Measurements from ENCODE around the gene MUCL1. TPM values are rescaled to one million over a fixed set of nuclear protein-coding genes. Genes with fewer than 3 reads are reported as not detected.

The MUCL1 gene
- total and polyA plus RNA-seq, 2 donors (not counting 3 experiments of a cell fraction or from before 2014, with no cell fraction given): not detected

DNA sequence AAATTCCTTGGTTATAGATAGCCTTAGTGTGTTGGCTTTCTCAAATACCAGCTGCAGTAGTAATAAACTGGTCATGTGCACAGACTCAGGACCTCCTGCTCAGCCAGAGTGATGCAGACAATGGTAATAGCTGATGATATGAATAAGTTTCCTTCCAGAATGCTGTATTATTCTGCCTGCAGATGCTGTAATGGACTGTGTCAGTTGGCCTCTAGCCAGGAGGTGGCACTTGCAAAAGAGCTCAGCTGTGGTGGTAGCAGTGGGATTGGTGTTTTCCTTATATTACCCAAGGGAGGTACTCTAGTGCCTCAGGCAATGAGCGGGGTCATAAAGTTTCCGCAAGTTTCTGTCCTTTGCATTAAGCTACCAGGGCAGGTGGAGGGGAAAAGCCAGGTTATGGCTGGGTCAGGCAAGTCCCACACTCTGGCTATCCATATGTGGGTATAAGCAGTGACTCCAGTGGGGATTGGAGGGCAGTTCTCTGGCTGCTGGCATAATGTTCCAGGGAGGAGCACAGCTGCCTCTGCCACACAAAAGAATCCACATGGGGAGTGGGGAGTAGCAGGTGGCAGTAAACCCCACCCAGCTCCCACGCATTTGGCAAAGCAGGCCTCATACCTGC is 14.0 kb upstream of the MUCL1 start:
- dilution Hi-C loops (cut with MboI; ENCODE audit: extremely low pct_ligation_motif_present, low sequenced_read_pairs) (no loop called here), intact Hi-C loops (cut with micrococcal nuclease) (no loop called here)
- H3K4me2 ChIP-seq (ENCODE audit: insufficient read depth, low read length): no peak overlapping the region
- no peaks in the 10 kb centered on the region for H3K36me3 ChIP-seq (ENCODE audit: control insufficient read depth in 2 of 2, extremely low read depth in 1 of 2, insufficient read depth in 2 of 2, low read length in 2 of 2)
- CTCF ChIA-PET: no interaction called here
- H3K4me3 ChIP-seq (replicated peaks in 1 of 3; ENCODE audit: insufficient read depth in 1 of 3, low read depth in 1 of 3, low read length in 3 of 3): no peak overlapping the region
- TF ChIP-seq POLR2AphosphoS5 (IDR thresholded peaks at IDR 0.05; ENCODE audit: insufficient read depth, low read depth, low read length) (no peak), FOS (IDR thresholded peaks at IDR 0.05; ENCODE audit: borderline replicate concordance, insufficient read depth, low read length) (no peak), POLR2A (IDR thresholded peaks at IDR 0.05; ENCODE audit: low read depth, low read length) (no peak), EZH2 (IDR thresholded peaks at IDR 0.05; ENCODE audit: borderline replicate concordance, low read depth, low read length, severe bottlenecking) (no peak), JUN (IDR thresholded peaks at IDR 0.05; ENCODE audit: borderline replicate concordance, insufficient read depth, insufficient read length, low read depth) (no peak), MYC (IDR thresholded peaks at IDR 0.05; ENCODE audit: low read depth, low read length) (no peak), GATA2 (IDR thresholded peaks at IDR 0.05; ENCODE audit: insufficient read depth, insufficient read length, low read depth, low read length) (no peak)
- TF ChIP-seq, protein P1, sequence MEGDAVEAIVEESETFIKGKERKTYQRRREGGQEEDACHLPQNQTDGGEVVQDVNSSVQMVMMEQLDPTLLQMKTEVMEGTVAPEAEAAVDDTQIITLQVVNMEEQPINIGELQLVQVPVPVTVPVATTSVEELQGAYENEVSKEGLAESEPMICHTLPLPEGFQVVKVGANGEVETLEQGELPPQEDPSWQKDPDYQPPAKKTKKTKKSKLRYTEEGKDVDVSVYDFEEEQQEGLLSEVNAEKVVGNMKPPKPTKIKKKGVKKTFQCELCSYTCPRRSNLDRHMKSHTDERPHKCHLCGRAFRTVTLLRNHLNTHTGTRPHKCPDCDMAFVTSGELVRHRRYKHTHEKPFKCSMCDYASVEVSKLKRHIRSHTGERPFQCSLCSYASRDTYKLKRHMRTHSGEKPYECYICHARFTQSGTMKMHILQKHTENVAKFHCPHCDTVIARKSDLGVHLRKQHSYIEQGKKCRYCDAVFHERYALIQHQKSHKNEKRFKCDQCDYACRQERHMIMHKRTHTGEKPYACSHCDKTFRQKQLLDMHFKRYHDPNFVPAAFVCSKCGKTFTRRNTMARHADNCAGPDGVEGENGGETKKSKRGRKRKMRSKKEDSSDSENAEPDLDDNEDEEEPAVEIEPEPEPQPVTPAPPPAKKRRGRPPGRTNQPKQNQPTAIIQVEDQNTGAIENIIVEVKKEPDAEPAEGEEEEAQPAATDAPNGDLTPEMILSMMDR (IDR thresholded peaks at IDR 0.05; ENCODE audit: extremely low read depth in 1 of 2, insufficient read depth in 1 of 2, low read depth in 1 of 2, low read length in 2 of 2): no peak
- TF ChIP-seq, protein P2, sequence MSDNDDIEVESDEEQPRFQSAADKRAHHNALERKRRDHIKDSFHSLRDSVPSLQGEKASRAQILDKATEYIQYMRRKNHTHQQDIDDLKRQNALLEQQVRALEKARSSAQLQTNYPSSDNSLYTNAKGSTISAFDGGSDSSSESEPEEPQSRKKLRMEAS (IDR thresholded peaks at IDR 0.05; ENCODE audit: insufficient read depth, insufficient read length): no peak
- no peaks in the 10 kb centered on the region for H3K9me3 ChIP-seq (replicated peaks; ENCODE audit: control insufficient read depth, insufficient read depth, low read length)
- DNase-seq (ENCODE audit: low read depth, low spot score): no peak
- no peaks in the 10 kb centered on the region for H3K79me2 ChIP-seq (ENCODE audit: control insufficient read depth, insufficient read depth, low read length)
- no peak overlapping the region for H3K9ac ChIP-seq (replicated peaks; ENCODE audit: extremely low read depth, insufficient read depth, low read length)
- no peaks in the 10 kb centered on the region for H3K27me3 ChIP-seq (ENCODE audit: control insufficient read depth in 2 of 2, insufficient read depth in 2 of 2, low read length in 2 of 2)
- H3K27ac ChIP-seq (ENCODE audit: insufficient read depth, low read depth, low read length): no peak overlapping the region
- H2AFZ ChIP-seq (ENCODE audit: low read depth, low read length): no peak overlapping the region
- POLR2A ChIA-PET: no interaction called here
- H3K9me1 ChIP-seq (replicated peaks; ENCODE audit: control insufficient read depth, extremely low read depth, insufficient read depth, low read length): no peaks in the 10 kb centered on the region
- BruUV-seq (replicated peaks): no TSS peak
- FAIRE-seq: no peak
- no peaks in the 10 kb centered on the region for H4K20me1 ChIP-seq (replicated peaks; ENCODE audit: control insufficient read depth, extremely low read depth, insufficient read depth, low read length)
- H3K4me1 ChIP-seq (ENCODE audit: control insufficient read depth, extremely low read depth, insufficient read depth, low read length): no peaks in the 10 kb centered on the region
